GM12878 (cell line): ENCODE measurements around the gene MDK.

Experiments used
- BRCA1 ChIP-seq: IDR thresholded peaks from 2 replicates; pipeline ENCODE4 v1.6.1; 2011; ENCODE audit warnings: low read depth, low read length, improper control_type of control experiment
- ESRRA ChIP-seq: IDR thresholded peaks from 2 replicates; pipeline ENCODE4 v1.6.1; 2012; ENCODE audit warnings: mild to moderate bottlenecking, low read length, improper control_type of control experiment
- SMARCA5 ChIP-seq: fragments of 450-650 bp; IDR thresholded peaks from 2 replicates; pipeline ENCODE4 v1.6.1; 2017; ENCODE audit warnings: mild to moderate bottlenecking
- SMC3 ChIP-seq: IDR thresholded peaks from 2 replicates; pipeline ENCODE4 v1.6.1; 2011; ENCODE audit warnings: low read length, improper control_type of control experiment, borderline replicate concordance
- TF ChIP-seq, protein P1 (sequence below): IDR thresholded peaks from 2 replicates; pipeline ENCODE4 v1.6.1; 2011; ENCODE audit warnings: low read depth, mild to moderate bottlenecking, low read length, moderate library complexity, borderline replicate concordance; ENCODE audit errors: extremely low read depth
- TF ChIP-seq, protein P2 (sequence below), 3 experiments: IDR thresholded peaks in 2 of 3; conservative IDR thresholded peaks in 1 of 3; 2 replicates each; pipeline ENCODE4 v1.5.1; 2011; ENCODE audit warnings: low read depth in 3 of 3, low read length in 3 of 3, mild to moderate bottlenecking in 3 of 3, control low read depth in 2 of 3, moderate library complexity in 2 of 3, inconsistent platforms in 1 of 3, mixed read lengths in 1 of 3; ENCODE audit not compliant: control insufficient read depth in 2 of 3, insufficient read depth in 1 of 3; ENCODE audit errors: extremely low read depth in 1 of 3
- TF ChIP-seq, protein P3 (sequence below): fragments of 450-650 bp; IDR thresholded peaks from 2 replicates; pipeline ENCODE4 v1.6.1; 2014; ENCODE audit warnings: mild to moderate bottlenecking
- TF ChIP-seq, protein P4 (sequence below): fragments of 450-650 bp; IDR thresholded peaks from 2 replicates; pipeline ENCODE4 v1.6.1; 2017; ENCODE audit warnings: mild to moderate bottlenecking, moderate library complexity

DNA sequence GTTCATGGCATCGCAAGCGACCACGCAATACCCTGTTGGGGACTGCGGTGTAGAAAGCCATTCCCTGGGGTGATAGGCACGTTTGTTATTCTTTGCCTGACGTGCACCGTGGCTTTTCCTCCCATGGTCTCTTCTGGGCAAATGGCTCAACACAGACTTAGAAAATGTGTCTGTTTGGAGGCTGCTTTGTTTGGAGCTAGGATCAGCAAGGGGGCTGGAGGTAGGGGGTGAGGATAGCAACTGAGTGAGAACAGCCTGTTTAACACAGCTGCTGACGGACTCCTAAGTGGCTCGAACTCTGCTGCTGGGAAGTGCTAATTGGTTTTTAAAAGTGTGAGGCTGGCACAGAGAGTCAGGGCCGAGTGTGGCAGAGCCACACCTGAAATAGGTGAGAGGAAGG, 26.2 kb downstream of the MDK start:
- TF ChIP-seq, protein P1, sequence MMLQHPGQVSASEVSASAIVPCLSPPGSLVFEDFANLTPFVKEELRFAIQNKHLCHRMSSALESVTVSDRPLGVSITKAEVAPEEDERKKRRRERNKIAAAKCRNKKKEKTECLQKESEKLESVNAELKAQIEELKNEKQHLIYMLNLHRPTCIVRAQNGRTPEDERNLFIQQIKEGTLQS: no peak
- TF ChIP-seq BRCA1 (no peak), SMARCA5 (no peak), SMC3 (no peak), ESRRA (no peak)
- TF ChIP-seq, protein P2, sequence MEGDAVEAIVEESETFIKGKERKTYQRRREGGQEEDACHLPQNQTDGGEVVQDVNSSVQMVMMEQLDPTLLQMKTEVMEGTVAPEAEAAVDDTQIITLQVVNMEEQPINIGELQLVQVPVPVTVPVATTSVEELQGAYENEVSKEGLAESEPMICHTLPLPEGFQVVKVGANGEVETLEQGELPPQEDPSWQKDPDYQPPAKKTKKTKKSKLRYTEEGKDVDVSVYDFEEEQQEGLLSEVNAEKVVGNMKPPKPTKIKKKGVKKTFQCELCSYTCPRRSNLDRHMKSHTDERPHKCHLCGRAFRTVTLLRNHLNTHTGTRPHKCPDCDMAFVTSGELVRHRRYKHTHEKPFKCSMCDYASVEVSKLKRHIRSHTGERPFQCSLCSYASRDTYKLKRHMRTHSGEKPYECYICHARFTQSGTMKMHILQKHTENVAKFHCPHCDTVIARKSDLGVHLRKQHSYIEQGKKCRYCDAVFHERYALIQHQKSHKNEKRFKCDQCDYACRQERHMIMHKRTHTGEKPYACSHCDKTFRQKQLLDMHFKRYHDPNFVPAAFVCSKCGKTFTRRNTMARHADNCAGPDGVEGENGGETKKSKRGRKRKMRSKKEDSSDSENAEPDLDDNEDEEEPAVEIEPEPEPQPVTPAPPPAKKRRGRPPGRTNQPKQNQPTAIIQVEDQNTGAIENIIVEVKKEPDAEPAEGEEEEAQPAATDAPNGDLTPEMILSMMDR (IDR thresholded peaks at IDR 0.05 in 2 of 3, conservative IDR thresholded peaks at IDR 0.05 in 1 of 3; ENCODE audit: control insufficient read depth in 2 of 3, extremely low read depth in 1 of 3, insufficient read depth in 1 of 3, low read depth in 3 of 3, low read length in 3 of 3): no peak
- TF ChIP-seq, protein P3, sequence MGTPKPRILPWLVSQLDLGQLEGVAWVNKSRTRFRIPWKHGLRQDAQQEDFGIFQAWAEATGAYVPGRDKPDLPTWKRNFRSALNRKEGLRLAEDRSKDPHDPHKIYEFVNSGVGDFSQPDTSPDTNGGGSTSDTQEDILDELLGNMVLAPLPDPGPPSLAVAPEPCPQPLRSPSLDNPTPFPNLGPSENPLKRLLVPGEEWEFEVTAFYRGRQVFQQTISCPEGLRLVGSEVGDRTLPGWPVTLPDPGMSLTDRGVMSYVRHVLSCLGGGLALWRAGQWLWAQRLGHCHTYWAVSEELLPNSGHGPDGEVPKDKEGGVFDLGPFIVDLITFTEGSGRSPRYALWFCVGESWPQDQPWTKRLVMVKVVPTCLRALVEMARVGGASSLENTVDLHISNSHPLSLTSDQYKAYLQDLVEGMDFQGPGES: no peak
- TF ChIP-seq, protein P4, sequence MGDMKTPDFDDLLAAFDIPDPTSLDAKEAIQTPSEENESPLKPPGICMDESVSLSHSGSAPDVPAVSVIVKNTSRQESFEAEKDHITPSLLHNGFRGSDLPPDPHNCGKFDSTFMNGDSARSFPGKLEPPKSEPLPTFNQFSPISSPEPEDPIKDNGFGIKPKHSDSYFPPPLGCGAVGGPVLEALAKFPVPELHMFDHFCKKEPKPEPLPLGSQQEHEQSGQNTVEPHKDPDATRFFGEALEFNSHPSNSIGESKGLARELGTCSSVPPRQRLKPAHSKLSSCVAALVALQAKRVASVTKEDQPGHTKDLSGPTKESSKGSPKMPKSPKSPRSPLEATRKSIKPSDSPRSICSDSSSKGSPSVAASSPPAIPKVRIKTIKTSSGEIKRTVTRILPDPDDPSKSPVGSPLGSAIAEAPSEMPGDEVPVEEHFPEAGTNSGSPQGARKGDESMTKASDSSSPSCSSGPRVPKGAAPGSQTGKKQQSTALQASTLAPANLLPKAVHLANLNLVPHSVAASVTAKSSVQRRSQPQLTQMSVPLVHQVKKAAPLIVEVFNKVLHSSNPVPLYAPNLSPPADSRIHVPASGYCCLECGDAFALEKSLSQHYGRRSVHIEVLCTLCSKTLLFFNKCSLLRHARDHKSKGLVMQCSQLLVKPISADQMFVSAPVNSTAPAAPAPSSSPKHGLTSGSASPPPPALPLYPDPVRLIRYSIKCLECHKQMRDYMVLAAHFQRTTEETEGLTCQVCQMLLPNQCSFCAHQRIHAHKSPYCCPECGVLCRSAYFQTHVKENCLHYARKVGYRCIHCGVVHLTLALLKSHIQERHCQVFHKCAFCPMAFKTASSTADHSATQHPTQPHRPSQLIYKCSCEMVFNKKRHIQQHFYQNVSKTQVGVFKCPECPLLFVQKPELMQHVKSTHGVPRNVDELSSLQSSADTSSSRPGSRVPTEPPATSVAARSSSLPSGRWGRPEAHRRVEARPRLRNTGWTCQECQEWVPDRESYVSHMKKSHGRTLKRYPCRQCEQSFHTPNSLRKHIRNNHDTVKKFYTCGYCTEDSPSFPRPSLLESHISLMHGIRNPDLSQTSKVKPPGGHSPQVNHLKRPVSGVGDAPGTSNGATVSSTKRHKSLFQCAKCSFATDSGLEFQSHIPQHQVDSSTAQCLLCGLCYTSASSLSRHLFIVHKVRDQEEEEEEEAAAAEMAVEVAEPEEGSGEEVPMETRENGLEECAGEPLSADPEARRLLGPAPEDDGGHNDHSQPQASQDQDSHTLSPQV: no peak
